Osteoblast (primary cell): ENCODE data around the gene NETO2. TPM values are rescaled to one million over a fixed set of nuclear protein-coding genes. Genes with fewer than 3 reads are reported as not detected.

Experiments
- DNase-seq: peaks from one replicate; pipeline ENCODE4 v3.0.0; 2011; ENCODE audit warnings: low spot score, mixed read lengths; ENCODE audit not compliant: insufficient read length; ENCODE audit errors: missing footprints
- H2AFZ ChIP-seq: 2 replicates; pipeline ENCODE4 v1.6.0; 2011; ENCODE audit warnings: mild to moderate bottlenecking, low read length
- H3K27ac ChIP-seq: 2 replicates; pipeline ENCODE4 v1.5.1; 2011; ENCODE audit warnings: mild to moderate bottlenecking, low read depth, low read length, moderate library complexity
- H3K27me3 ChIP-seq: 2 replicates; pipeline ENCODE4 v1.6.0; 2012; ENCODE audit warnings: mild to moderate bottlenecking, control low read depth, inconsistent platforms, low read length, moderate library complexity; ENCODE audit not compliant: insufficient read depth
- H3K36me3 ChIP-seq: 2 replicates; pipeline ENCODE4 v1.5.1; 2011; ENCODE audit warnings: mild to moderate bottlenecking, low read length, control low read depth, moderate library complexity; ENCODE audit not compliant: insufficient read depth
- H3K4me1 ChIP-seq: 2 replicates; pipeline ENCODE4 v1.5.1; 2011; ENCODE audit warnings: mild to moderate bottlenecking, low read length, control low read depth, moderate library complexity; ENCODE audit not compliant: insufficient read depth
- H3K4me2 ChIP-seq: 2 replicates; pipeline ENCODE4 v1.6.0; 2011; ENCODE audit warnings: mild to moderate bottlenecking, low read length; ENCODE audit not compliant: insufficient read depth
- H3K4me3 ChIP-seq: fragments of 200-600 bp; sonication (generic); 3 replicates; pipeline ENCODE4 v1.5.1; 2012; ENCODE audit warnings: mild to moderate bottlenecking, low read length, inconsistent platforms; ENCODE audit not compliant: insufficient read depth
- H3K79me2 ChIP-seq: 2 replicates; pipeline ENCODE4 v1.6.0; 2012; ENCODE audit warnings: mild to moderate bottlenecking, low read length, control low read depth, inconsistent platforms; ENCODE audit not compliant: insufficient read depth
- H3K9me3 ChIP-seq: 2 replicates; pipeline ENCODE4 v1.5.1; 2011; ENCODE audit warnings: low read depth, low read length, control low read depth
- H4K20me1 ChIP-seq: 2 replicates; pipeline ENCODE4 v1.6.0; 2012; ENCODE audit warnings: mild to moderate bottlenecking, low read length, control low read depth; ENCODE audit not compliant: insufficient read depth
- CTCF ChIP-seq: IDR thresholded peaks from 2 replicates; pipeline ENCODE4 v1.5.1; 2011; ENCODE audit warnings: mild to moderate bottlenecking, low read depth, low read length, moderate library complexity; ENCODE audit errors: extremely low read depth
- total RNA-seq: library from RNA; depleted of rRNA; stranded (reverse); fragments of >200 nt; gene quantifications from 2 replicates; pipeline ENCODE4 v1.2.3, GENCODE V29; 2012

Gene NETO2
- total RNA-seq, 1 donor, result 5.8 TPM

- Histone ChIP-seq H3K9me3 (no peaks in the 10 kb centered on the region), H2AFZ (no peak overlapping the region), H3K27me3 (peaks cover under 1% of the 10 kb centered on the region), H3K79me2 (no peaks in the 10 kb centered on the region), H3K4me1 (no peaks in the 10 kb centered on the region), H4K20me1 (no peaks in the 10 kb centered on the region), H3K4me2 (no peak overlapping the region), H3K36me3 (no peaks in the 10 kb centered on the region), H3K4me3 (no peak overlapping the region), H3K27ac (no peak overlapping the region)
- no peak for DNase-seq
- no peak for TF ChIP-seq CTCF
Measured at GRCh38 chr16:47045459-47045858, 98.3 kb downstream of the NETO2 start.

- Histone ChIP-seq H4K20me1 (no peaks in the 10 kb centered on the region), H3K27me3 (peaks cover 2% of the 10 kb centered on the region), H3K4me1 (no peaks in the 10 kb centered on the region), H3K4me2 (no peak overlapping the region), H3K9me3 (no peaks in the 10 kb centered on the region), H3K27ac (no peak overlapping the region), H3K79me2 (no peaks in the 10 kb centered on the region), H3K4me3 (no peak overlapping the region), H3K36me3 (no peaks in the 10 kb centered on the region), H2AFZ (no peak overlapping the region)
- DNase-seq, result no peak
- no peak for TF ChIP-seq CTCF
Measured at GRCh38 chr16:47045023-47045422, 98.7 kb downstream of the NETO2 start.

GRCh38 chr16:47043970-47044684, 99.6 kb downstream of the NETO2 start:
- Histone ChIP-seq H3K79me2 (no peaks in the 10 kb centered on the region), H3K4me3 (no peak overlapping the region), H3K27me3 (peaks cover 2% of the 10 kb centered on the region), H3K4me2 (no peak overlapping the region), H2AFZ (no peak overlapping the region), H4K20me1 (no peaks in the 10 kb centered on the region), H3K4me1 (no peaks in the 10 kb centered on the region), H3K9me3 (no peaks in the 10 kb centered on the region), H3K36me3 (no peaks in the 10 kb centered on the region), H3K27ac (no peak overlapping the region)
- TF ChIP-seq CTCF, result no peak
- DNase-seq, result no peak

- H3K36me3 ChIP-seq, result no peaks in the 10 kb centered on the region
- no peak overlapping the region for H3K4me3 ChIP-seq
- H4K20me1 ChIP-seq, result no peaks in the 10 kb centered on the region
- peaks cover 2% of the 10 kb centered on the region for H3K27me3 ChIP-seq
- no peaks in the 10 kb centered on the region for H3K79me2 ChIP-seq
- no peak overlapping the region for H2AFZ ChIP-seq
- H3K4me1 ChIP-seq, result no peaks in the 10 kb centered on the region
- no peaks in the 10 kb centered on the region for H3K9me3 ChIP-seq
- no peak overlapping the region for H3K4me2 ChIP-seq
- no peak for TF ChIP-seq CTCF
- H3K27ac ChIP-seq, result no peak overlapping the region
- peak; percentile 52 for DNase-seq
Measured at GRCh38 chr16:47043200-47043599, 100.5 kb downstream of the NETO2 start.
